Colonic mucosa (tissue), 4 donors: Measurements from ENCODE around the gene CCDC182. TPM values are rescaled to one million over a fixed set of nuclear protein-coding genes. Genes with fewer than 3 reads are reported as not detected.

Experiments
- DNase-seq: peaks from one replicate; pipeline ENCODE4 v3.0.0-alpha.2; 2020
- H3K27ac ChIP-seq: fragments of 200-600 bp; one replicate; pipeline ENCODE4 v1.8.0; 2021
- H3K27me3 ChIP-seq: fragments of 200-600 bp; one replicate; pipeline ENCODE4 v1.8.0; 2021
- H3K36me3 ChIP-seq: fragments of 200-600 bp; one replicate; pipeline ENCODE4 v1.8.0; 2021
- H3K4me1 ChIP-seq: fragments of 200-600 bp; one replicate; pipeline ENCODE4 v1.8.0; 2021; ENCODE audit warnings: mild to moderate bottlenecking
- H3K4me3 ChIP-seq: fragments of 200-600 bp; one replicate; pipeline ENCODE4 v1.8.0; 2021
- H3K9ac ChIP-seq, 2 donors: one replicate each; pipeline ENCODE4 v1.7.0; 2013; ENCODE audit warnings: control low read depth in 2 of 2, low read depth in 2 of 2, low read length in 2 of 2
- H3K9me3 ChIP-seq: fragments of 200-600 bp; one replicate; pipeline ENCODE4 v1.8.0; 2021
- intact Hi-C: fragments of 100-400 bp; cut with DNase I; formaldehyde crosslinking; loops from one replicate; pipeline ENCODE4 v1.14.1; 2022
- total RNA-seq, 2 donors: library from RNA; stranded (reverse); fragmentation: NEBNext Ultra II Directional in 1 of 2; extraction: Animal tissue kit (Norgen Biotek cat#: 25700) in 1 of 2; gene quantifications; one replicate each; pipeline ENCODE4 v1.2.1, GENCODE V29; 2021
- TF ChIP-seq, protein P1 (sequence below): fragments of 200-600 bp; IDR thresholded peaks from one replicate; pipeline ENCODE4 v1.8.0; 2022; ENCODE audit warnings: antibody characterized with exemption, mild to moderate bottlenecking
- donor health status: healthy.
- donor health status: DM: no; HTN: no; CAD: no.
- donor health status: DM: no; HTN: no; CAD: no.

Gene CCDC182
- total RNA-seq, 2 donors from 2014 or later: not detected

DNA sequence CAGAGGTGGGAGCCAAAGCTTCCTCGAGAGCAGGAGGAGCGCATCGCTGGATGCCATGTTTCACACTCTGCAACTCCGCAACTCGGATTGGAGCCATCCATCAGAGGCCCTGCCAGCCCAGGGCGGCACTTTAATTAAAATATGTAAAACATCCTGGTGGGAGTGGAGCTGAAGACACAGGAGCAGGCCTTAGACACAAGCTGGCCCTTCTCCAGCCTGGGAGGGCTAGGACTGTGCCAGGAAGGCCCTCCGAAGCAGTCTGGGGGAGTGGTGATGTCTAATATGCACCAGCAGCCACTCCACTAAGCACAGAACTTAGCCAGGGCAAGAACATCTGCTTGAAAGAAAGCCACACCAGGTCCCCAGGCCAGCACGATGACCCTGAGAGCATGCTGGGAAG, 5.8 kb upstream of the CCDC182 start:
- Histone ChIP-seq H3K4me3 (no peak overlapping the region), H3K9ac (no peak overlapping the region), H3K27me3 (no peaks in the 10 kb centered on the region), H3K4me1 (no peaks in the 10 kb centered on the region), H3K36me3 (no peaks in the 10 kb centered on the region), H3K9me3 (no peaks in the 10 kb centered on the region), H3K27ac (no peak overlapping the region)
- TF ChIP-seq, protein P1, sequence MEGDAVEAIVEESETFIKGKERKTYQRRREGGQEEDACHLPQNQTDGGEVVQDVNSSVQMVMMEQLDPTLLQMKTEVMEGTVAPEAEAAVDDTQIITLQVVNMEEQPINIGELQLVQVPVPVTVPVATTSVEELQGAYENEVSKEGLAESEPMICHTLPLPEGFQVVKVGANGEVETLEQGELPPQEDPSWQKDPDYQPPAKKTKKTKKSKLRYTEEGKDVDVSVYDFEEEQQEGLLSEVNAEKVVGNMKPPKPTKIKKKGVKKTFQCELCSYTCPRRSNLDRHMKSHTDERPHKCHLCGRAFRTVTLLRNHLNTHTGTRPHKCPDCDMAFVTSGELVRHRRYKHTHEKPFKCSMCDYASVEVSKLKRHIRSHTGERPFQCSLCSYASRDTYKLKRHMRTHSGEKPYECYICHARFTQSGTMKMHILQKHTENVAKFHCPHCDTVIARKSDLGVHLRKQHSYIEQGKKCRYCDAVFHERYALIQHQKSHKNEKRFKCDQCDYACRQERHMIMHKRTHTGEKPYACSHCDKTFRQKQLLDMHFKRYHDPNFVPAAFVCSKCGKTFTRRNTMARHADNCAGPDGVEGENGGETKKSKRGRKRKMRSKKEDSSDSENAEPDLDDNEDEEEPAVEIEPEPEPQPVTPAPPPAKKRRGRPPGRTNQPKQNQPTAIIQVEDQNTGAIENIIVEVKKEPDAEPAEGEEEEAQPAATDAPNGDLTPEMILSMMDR: no peak
- intact Hi-C loops: no loop called here
- DNase-seq: no peak

DNA sequence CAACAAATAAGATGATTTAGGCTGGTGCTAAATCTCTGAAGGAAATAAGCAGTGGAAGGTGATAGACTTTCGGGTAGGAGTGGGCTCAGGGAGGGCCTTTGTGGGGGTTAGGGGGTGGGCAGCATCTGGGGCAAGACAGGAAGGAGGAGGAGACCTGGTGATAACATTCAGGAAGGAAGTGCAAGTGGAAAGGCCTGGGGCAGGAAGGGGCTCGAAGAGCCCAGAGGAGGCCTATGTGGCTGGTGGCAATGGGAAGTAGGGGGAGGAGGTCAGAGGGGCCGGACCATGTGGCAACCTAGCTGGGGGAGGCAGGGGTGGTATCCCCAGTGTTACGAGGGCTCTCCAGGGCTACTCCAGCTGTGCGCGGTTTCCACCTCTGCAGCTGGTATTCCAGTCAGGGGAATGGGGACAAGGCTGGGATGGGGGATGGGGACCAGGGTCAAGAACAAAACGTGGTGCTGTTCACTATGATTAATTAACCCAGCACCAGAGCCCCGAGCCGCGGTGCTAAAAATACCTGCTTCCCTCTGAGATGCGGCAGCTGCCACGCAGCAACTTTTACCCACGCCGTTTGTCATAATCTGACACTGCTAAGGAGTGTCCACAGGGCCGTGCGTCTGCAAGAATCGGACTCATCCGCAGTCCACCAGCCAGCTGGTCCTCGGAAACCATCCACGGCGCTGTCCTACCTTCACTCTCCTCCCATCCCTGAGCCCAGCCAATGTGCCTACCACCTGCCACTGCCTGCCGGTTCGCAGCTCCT, 5.2 kb upstream of the CCDC182 start:
- Histone ChIP-seq H3K4me1 (no peaks in the 10 kb centered on the region), H3K4me3 (no peak overlapping the region), H3K9ac (no peak overlapping the region), H3K27ac (no peak overlapping the region), H3K9me3 (no peaks in the 10 kb centered on the region), H3K27me3 (no peaks in the 10 kb centered on the region), H3K36me3 (no peaks in the 10 kb centered on the region)
- intact Hi-C loops: no loop called here
- no peak for DNase-seq
- TF ChIP-seq, protein P1: no peak

DNA sequence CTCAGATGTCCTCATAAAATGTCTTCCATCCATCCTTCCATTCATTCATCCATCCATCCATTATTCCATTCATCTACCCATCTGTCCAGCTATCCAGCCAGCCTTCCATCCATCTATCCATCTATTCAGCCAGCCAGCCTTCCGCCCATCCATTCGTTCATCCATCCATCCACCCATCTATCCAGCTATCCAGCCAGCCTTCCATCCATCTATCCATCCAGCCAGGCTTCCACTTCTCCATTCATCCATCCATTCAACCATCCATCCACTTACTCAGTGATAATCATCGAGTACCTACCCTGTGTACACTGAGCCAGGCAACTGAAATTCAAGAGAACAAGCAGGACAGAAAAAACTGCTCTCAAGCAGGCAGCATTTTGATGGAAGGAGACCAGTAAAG, 4.6 kb upstream of the CCDC182 start:
- H3K4me1 ChIP-seq: no peaks in the 10 kb centered on the region
- TF ChIP-seq, protein P1: no peak
- no peak for DNase-seq
- H3K27ac ChIP-seq: no peak overlapping the region
- no peak overlapping the region for H3K9ac ChIP-seq
- no peaks in the 10 kb centered on the region for H3K9me3 ChIP-seq
- intact Hi-C loops: loop anchor here (5.0 to 10.0 kb wide), 2 partner anchors 145 to 507 kb away; no protein-coding TSS in a partner anchor
- no peaks in the 10 kb centered on the region for H3K27me3 ChIP-seq
- no peaks in the 10 kb centered on the region for H3K36me3 ChIP-seq
- H3K4me3 ChIP-seq: no peak overlapping the region

DNA sequence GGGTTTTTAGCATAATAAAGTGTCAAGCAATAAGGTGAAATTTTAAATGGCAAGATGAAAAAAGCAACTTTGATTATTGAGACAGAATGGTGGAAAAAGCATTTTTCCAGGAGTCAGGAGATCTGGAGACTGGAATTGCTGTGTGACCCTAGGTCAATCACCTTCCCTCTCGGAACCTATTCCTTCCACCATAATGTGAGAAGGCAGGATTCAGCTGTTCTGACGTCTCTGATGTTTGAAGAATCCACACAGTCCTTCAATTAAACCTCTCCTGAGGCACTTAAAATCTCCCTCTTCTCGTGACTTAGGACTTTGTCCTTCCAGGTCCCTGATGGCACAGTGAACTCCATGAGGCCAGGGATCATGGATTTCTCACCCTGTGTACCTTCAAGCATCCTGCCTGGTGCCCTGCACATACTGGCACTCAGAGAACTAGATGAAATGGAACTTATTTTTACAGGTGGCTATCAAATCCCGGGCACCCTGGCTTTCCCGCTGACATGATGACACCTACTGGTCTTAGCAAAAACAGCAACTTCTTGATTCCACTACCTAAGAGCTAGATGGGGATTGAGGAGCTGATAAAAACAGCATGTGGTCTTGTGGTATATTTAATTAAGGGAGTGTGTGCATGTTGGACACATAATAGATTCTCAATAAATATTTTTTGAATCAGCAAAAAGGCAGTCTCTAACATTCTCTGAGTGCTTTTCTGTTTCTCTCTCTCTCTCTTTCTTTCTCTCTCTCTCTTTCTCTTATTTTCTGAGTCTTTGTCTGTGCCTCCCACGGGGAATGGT, 2.3 kb upstream of the CCDC182 start:
- no peaks in the 10 kb centered on the region for H3K27me3 ChIP-seq
- TF ChIP-seq, protein P1: peak; percentile 72
- DNase-seq: peak; percentile 23
- H3K9ac ChIP-seq: no peak overlapping the region
- no peaks in the 10 kb centered on the region for H3K36me3 ChIP-seq
- H3K4me1 ChIP-seq: no peaks in the 10 kb centered on the region
- no peak overlapping the region for H3K27ac ChIP-seq
- intact Hi-C loops: loop anchor here (5.0 to 10.0 kb wide), 2 partner anchors 143 to 505 kb away; no protein-coding TSS in a partner anchor
- H3K4me3 ChIP-seq: no peak overlapping the region
- no peaks in the 10 kb centered on the region for H3K9me3 ChIP-seq

DNA sequence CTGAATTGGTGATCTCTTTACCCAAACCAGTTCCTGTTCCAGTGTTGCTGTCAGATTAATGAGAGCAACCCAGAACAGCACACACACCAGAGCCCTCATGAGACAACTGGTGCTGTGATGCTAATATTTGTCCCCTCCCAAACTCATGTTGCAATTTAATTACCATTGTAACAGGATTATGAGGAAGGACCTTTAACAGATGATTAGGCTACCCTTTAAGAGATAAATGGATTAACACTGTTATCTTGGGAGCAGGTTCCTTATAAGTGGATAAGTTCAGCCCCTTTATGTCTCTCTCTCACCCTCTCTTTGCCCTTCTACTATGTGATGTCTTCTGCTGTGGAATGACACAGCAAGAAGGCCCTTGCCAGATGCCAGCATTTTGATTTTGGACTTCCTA, 1.1 kb upstream of the CCDC182 start:
- no peak for DNase-seq
- intact Hi-C loops: loop anchor here (5.0 to 10.0 kb wide), 2 partner anchors 141 to 504 kb away; no protein-coding TSS in a partner anchor
- Histone ChIP-seq H3K4me1 (no peaks in the 10 kb centered on the region), H3K36me3 (no peaks in the 10 kb centered on the region), H3K27me3 (no peaks in the 10 kb centered on the region), H3K27ac (no peak overlapping the region), H3K9ac (no peak overlapping the region), H3K4me3 (no peak overlapping the region), H3K9me3 (no peaks in the 10 kb centered on the region)
- TF ChIP-seq, protein P1: no peak
